GM12864 (cell line): Measurements from ENCODE around the gene ERICH4.

Experiments
- DNase-seq: peaks from one replicate; pipeline ENCODE4 v3.0.0-alpha.2; 2011; ENCODE audit warnings: low read depth
- H3K4me3 ChIP-seq: 2 replicates; pipeline ENCODE4 v1.5.1; 2011; ENCODE audit warnings: mild to moderate bottlenecking, low read depth, low read length, control low read depth
- TF ChIP-seq, protein P1 (sequence below): IDR thresholded peaks from 2 replicates; pipeline ENCODE4 v1.5.1; 2011; ENCODE audit warnings: low read depth, mild to moderate bottlenecking, moderate library complexity, low read length, control low read depth, inconsistent platforms; ENCODE audit errors: missing control alignments

Gene ERICH4

DNA sequence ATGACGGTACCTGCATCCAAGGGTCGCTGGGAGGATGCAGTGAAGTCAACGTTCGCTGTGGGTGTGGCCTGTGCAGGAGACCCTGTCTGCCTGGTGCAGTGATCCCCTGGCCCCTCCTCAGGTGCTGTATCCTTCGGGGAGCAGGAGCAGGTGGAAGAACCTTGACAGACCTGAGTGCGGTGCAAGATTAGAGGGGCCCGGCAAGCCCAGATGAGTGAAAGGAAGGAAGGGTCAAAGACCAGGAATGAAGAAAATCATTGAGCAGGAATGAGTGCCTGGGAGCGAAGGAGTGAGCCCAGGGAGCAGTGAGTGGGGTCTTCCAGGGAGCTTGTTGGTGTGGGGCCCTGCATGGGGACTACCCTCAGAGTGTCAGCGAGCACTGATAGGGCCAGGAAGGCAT lies 28.5 kb upstream of the ERICH4 start:
- DNase-seq, result no peak
- H3K4me3 ChIP-seq, result no peak overlapping the region
- TF ChIP-seq, protein P1, sequence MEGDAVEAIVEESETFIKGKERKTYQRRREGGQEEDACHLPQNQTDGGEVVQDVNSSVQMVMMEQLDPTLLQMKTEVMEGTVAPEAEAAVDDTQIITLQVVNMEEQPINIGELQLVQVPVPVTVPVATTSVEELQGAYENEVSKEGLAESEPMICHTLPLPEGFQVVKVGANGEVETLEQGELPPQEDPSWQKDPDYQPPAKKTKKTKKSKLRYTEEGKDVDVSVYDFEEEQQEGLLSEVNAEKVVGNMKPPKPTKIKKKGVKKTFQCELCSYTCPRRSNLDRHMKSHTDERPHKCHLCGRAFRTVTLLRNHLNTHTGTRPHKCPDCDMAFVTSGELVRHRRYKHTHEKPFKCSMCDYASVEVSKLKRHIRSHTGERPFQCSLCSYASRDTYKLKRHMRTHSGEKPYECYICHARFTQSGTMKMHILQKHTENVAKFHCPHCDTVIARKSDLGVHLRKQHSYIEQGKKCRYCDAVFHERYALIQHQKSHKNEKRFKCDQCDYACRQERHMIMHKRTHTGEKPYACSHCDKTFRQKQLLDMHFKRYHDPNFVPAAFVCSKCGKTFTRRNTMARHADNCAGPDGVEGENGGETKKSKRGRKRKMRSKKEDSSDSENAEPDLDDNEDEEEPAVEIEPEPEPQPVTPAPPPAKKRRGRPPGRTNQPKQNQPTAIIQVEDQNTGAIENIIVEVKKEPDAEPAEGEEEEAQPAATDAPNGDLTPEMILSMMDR, result no peak

DNA sequence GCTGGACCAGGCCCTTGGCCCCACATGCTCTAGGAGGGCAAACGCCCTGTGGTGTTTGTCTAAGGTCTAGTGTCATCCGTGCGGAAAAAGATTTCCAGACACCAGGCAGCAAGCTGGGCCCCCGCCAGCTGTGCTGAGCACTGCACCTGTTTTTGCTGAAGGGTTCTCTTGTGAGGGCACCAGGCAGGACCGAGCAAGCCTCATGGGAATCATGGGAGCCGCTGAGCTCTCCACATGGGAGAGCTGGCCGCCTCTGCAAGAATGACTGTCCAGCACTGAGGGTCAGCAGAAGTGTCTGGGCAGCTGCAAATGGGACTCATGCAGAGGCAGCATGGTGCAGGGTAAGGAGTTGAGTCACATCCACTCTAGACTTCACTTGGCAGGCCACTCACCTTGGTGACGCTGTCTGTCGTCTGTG lies 27.8 kb upstream of the ERICH4 start:
- TF ChIP-seq, protein P1, result no peak
- DNase-seq, result no peak
- H3K4me3 ChIP-seq, result no peak overlapping the region

DNA sequence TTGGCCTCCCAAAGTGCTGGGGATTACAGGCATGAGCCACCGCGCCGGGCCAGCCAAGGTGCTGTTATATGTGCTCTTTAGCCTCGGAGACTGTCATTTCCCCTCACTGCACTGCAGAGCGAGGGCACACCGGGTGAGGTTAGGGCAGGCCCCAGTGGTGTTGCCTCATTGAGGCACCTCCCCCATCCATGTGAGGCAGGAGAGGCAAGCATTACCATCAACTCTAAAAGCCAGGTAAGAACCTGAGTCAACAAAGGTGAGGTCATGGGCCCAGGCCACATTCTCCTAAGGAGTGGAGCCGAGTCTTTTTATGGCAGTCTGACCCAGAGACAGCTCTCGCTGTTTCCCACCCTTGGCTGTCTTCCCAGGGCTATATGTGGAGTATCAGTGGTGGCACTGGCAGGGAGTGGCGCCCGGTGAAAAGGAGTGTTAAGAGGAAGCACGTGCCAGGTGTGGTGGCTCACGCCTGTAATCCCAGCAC lies 26.7 kb upstream of the ERICH4 start:
- no peak for DNase-seq
- TF ChIP-seq, protein P1, result no peak
- H3K4me3 ChIP-seq, result no peak overlapping the region

DNA sequence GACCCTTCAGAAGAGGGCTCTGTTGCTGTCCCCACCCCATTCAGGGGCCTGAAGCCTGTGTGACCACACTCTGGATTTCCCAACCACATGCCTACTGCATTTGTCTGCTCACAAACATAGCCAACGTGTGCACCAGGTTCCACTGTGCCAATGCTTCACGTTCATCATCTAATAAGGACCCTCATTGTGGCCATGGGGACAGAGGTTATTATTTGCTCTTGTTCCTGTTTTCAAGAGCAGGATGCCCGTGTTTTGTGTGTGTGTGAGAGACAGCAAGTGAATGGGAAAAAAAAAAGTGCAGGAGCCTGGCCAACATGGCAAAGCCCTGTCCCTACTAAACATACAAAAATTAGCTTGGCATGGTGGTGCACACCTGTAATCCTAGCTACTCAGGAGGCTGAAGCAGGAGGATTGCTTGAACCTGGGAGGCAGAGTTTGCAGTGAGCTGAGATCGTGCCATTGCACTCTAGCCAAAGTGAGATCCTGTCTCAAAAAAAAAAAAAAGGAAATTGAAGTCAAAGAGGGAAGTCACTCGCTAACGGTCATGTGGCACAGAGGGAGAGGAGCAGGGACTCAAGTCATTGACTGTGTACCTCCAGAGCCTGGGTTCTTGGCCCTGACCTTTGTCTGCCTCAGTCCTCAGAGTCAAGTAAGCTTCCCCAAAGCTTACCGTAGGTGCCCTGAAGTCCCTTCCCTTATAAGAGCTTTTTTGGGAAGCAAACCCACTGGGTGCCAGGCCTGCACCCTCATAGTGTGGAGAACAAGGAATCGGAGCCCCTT lies 22.7 kb upstream of the ERICH4 start:
- TF ChIP-seq, protein P1, result no peak
- H3K4me3 ChIP-seq, result no peak overlapping the region
- no peak for DNase-seq

DNA sequence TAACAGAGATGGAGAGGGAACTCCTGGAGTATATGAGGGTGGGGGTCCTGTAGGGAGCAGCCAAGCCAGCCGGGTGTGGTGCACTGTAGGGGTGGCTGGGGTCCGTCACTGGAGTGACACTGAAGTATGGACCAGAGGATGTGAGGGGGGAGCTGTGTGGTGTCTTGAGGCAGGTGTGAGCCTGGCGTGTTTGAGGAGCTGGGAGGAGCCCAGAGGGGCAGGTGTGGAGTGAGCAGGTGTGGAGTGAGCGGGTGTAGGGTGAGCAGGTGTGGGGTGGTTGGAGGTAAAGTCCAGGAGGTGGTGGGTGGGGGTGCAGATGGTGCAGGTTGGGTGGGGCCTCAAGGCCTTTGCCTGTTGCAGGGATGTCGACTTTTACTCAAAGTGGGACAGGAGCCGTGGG lies 21.6 kb upstream of the ERICH4 start:
- no peak for DNase-seq
- no peak overlapping the region for H3K4me3 ChIP-seq
- TF ChIP-seq, protein P1, result no peak

DNA sequence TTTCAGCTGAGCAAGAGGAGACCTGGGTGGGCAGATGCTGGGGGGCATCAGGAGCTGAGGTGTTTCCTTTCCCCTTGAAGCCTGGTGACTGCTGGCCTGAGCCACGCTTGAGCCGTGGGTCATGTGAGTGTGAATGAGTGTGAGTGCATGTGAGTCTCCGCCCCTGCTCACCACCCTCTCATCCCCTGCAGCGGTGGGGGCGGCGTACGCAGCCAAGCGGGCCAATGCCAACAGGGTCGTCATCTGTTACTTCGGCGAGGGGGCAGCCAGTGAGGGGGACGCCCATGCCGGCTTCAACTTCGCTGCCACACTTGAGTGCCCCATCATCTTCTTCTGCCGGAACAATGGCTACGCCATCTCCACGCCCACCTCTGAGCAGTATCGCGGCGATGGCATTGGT lies 21.0 kb upstream of the ERICH4 start:
- H3K4me3 ChIP-seq, result no peak overlapping the region
- TF ChIP-seq, protein P1, result no peak
- DNase-seq, result no peak

DNA sequence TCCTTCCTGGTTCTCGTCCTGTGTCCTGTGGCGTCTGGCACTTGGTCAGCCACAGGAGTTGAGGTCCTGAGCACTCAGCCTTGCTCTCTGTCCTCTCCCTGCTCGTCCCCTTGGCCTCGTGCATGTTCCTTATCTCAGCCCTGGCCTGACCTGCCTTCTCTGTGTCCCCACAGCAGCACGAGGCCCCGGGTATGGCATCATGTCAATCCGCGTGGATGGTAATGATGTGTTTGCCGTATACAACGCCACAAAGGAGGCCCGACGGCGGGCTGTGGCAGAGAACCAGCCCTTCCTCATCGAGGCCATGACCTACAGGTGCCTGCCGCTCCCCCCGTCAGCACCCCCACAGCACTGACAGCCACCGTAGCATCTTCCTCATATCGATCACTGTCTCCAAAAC lies 20.5 kb upstream of the ERICH4 start:
- no peak for DNase-seq
- TF ChIP-seq, protein P1, result no peak
- no peak overlapping the region for H3K4me3 ChIP-seq
